ENCODE data around the gene C1orf74.

DNA sequence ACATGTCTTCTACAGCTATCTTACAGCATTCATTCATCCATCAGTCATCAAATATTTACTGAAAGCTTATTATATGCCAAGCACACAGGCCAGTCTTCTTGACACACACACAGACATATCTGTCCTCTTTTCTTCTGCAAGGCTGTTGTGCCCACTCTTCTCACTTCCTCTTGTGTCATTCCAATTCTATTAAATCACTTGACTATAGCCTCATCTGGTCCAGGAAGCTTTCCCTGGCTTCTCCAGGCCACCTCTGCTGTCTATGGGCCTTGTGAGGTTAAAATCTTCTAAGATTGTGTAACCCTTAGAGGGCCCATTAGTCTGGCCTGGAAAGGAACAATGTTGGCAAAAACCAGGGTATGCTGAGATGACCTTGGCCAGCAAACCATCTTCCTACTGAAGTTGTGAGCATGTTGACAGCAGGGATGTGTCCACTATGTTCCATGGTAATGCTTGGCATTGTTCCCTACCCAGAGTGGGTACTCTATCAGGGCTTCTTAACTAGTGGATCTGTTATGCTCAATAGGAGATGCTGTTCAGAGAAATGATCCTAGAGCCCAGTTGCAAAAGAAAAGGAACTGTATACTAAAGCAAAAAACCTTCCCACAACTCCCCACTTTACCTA is 23.2 kb downstream of the C1orf74 start:
- TF ChIP-seq, protein P1, sequence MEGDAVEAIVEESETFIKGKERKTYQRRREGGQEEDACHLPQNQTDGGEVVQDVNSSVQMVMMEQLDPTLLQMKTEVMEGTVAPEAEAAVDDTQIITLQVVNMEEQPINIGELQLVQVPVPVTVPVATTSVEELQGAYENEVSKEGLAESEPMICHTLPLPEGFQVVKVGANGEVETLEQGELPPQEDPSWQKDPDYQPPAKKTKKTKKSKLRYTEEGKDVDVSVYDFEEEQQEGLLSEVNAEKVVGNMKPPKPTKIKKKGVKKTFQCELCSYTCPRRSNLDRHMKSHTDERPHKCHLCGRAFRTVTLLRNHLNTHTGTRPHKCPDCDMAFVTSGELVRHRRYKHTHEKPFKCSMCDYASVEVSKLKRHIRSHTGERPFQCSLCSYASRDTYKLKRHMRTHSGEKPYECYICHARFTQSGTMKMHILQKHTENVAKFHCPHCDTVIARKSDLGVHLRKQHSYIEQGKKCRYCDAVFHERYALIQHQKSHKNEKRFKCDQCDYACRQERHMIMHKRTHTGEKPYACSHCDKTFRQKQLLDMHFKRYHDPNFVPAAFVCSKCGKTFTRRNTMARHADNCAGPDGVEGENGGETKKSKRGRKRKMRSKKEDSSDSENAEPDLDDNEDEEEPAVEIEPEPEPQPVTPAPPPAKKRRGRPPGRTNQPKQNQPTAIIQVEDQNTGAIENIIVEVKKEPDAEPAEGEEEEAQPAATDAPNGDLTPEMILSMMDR (IDR thresholded peaks at IDR 0.05; ENCODE audit: extremely low read depth in 1 of 2, insufficient read depth in 1 of 2, low read depth in 1 of 2, low read length in 2 of 2), result no peak
- TF ChIP-seq POLR2A (IDR thresholded peaks at IDR 0.05; ENCODE audit: low read depth, low read length) (no peak), EZH2 (IDR thresholded peaks at IDR 0.05; ENCODE audit: borderline replicate concordance, low read depth, low read length, severe bottlenecking) (no peak), JUN (IDR thresholded peaks at IDR 0.05; ENCODE audit: borderline replicate concordance, insufficient read depth, insufficient read length, low read depth) (no peak), GATA2 (IDR thresholded peaks at IDR 0.05; ENCODE audit: insufficient read depth, insufficient read length, low read depth, low read length) (no peak), POLR2AphosphoS5 (IDR thresholded peaks at IDR 0.05; ENCODE audit: insufficient read depth, low read depth, low read length) (no peak), MYC (IDR thresholded peaks at IDR 0.05; ENCODE audit: low read depth, low read length) (no peak)
- TF ChIP-seq, protein P2, sequence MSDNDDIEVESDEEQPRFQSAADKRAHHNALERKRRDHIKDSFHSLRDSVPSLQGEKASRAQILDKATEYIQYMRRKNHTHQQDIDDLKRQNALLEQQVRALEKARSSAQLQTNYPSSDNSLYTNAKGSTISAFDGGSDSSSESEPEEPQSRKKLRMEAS (IDR thresholded peaks at IDR 0.05; ENCODE audit: insufficient read depth, insufficient read length), result no peak
